Measurements from ENCODE around the gene GFRA1. TPM values are rescaled to one million over a fixed set of nuclear protein-coding genes. Genes with fewer than 3 reads are reported as not detected.

GFRA1 gene
- total RNA-seq, 2 donors from 2014 or later, result 1.6 to 3.1 TPM

DNA sequence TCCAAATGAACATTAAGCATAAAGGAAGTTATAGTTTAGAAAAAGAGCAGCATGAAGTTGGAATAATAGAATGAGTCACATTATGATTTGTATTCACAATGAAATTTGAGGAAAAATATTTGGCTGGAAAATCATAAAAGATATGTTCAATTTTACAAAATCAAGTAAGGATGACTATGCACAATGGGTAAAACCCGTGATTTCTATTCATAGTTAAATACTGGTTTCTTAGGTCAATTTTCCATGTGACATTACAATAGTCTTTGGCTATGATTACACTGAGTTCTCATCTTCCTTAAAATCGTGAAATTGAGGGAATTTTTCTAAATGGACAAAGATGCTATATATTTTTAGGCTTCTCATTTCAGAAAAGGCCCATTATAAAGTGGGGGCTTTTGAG lies 33.8 kb upstream of the GFRA1 start:
- Histone ChIP-seq H3K9ac (ENCODE audit: extremely low read depth, low read length, poor library complexity, severe bottlenecking) (no peak overlapping the region), H3K27me3 (ENCODE audit: control insufficient read depth, insufficient read depth, low read length, poor library complexity, severe bottlenecking) (no peaks in the 10 kb centered on the region), H3K27ac (ENCODE audit: low read depth, low read length) (no peak overlapping the region), H3K4me1 (ENCODE audit: control insufficient read depth, insufficient read depth, low read length) (no peaks in the 10 kb centered on the region), H3K9me3 (ENCODE audit: control insufficient read depth, low read length) (no peaks in the 10 kb centered on the region), H3K36me3 (ENCODE audit: control insufficient read depth, insufficient read depth, low read length) (no peaks in the 10 kb centered on the region), H3K4me3 (ENCODE audit: low read length) (no peak overlapping the region)
- H3K36me3 Mint-ChIP-seq (ENCODE audit: low read depth), result no peaks in the 10 kb centered on the region
- H3K9me3 Mint-ChIP-seq, result no peaks in the 10 kb centered on the region
- TF ChIP-seq, protein P1, sequence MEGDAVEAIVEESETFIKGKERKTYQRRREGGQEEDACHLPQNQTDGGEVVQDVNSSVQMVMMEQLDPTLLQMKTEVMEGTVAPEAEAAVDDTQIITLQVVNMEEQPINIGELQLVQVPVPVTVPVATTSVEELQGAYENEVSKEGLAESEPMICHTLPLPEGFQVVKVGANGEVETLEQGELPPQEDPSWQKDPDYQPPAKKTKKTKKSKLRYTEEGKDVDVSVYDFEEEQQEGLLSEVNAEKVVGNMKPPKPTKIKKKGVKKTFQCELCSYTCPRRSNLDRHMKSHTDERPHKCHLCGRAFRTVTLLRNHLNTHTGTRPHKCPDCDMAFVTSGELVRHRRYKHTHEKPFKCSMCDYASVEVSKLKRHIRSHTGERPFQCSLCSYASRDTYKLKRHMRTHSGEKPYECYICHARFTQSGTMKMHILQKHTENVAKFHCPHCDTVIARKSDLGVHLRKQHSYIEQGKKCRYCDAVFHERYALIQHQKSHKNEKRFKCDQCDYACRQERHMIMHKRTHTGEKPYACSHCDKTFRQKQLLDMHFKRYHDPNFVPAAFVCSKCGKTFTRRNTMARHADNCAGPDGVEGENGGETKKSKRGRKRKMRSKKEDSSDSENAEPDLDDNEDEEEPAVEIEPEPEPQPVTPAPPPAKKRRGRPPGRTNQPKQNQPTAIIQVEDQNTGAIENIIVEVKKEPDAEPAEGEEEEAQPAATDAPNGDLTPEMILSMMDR (conservative IDR thresholded peaks at IDR 0.05), result no peak
- no peaks in the 10 kb centered on the region for H3K4me1 Mint-ChIP-seq
- H3K27me3 Mint-ChIP-seq (ENCODE audit: insufficient read depth), result no peaks in the 10 kb centered on the region
- H3K27ac Mint-ChIP-seq, result no peak overlapping the region
- DNase-seq, result no peak
- WGBS, 2 experiments (ENCODE audit: insufficient coverage in 1 of 2, insufficient read length in 1 of 2), result 86 to 93% methylated on average over 2 of the region's 2 CpGs
- H3K4me3 Mint-ChIP-seq, result no peak overlapping the region

DNA sequence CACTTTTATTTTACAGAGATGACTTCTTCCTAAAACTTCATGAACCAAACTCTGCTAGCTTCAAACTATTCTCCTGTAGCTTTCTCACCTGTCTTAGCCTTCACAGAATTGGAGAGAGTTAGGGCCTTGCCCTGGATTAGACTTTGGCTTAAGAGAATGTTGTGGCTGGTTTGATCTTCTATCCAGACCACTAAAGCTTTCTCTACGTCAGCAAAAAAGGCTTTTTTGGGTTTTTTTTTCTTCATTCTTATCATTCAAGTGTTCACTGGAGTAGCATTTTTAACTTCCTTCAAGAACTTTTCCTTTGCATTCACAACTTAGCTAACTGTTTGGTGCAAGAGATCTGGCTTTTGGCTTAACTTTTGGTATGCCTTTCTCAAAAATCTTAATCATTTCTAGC lies 31.9 kb upstream of the GFRA1 start:
- TF ChIP-seq, protein P1 (conservative IDR thresholded peaks at IDR 0.05), result no peak
- 95 to 100% methylated on average over 1 of the region's 1 CpG for WGBS, 2 experiments (ENCODE audit: insufficient coverage in 1 of 2, insufficient read length in 1 of 2)
- no peaks in the 10 kb centered on the region for H3K4me1 Mint-ChIP-seq
- no peak overlapping the region for H3K4me3 Mint-ChIP-seq
- H3K9me3 Mint-ChIP-seq, result no peaks in the 10 kb centered on the region
- Histone ChIP-seq H3K27me3 (ENCODE audit: control insufficient read depth, insufficient read depth, low read length, poor library complexity, severe bottlenecking) (no peaks in the 10 kb centered on the region), H3K9me3 (ENCODE audit: control insufficient read depth, low read length) (no peaks in the 10 kb centered on the region), H3K4me3 (ENCODE audit: low read length) (no peak overlapping the region), H3K9ac (ENCODE audit: extremely low read depth, low read length, poor library complexity, severe bottlenecking) (no peak overlapping the region), H3K27ac (ENCODE audit: low read depth, low read length) (no peak overlapping the region), H3K4me1 (ENCODE audit: control insufficient read depth, insufficient read depth, low read length) (no peaks in the 10 kb centered on the region), H3K36me3 (ENCODE audit: control insufficient read depth, insufficient read depth, low read length) (no peaks in the 10 kb centered on the region)
- H3K36me3 Mint-ChIP-seq (ENCODE audit: low read depth), result no peaks in the 10 kb centered on the region
- no peaks in the 10 kb centered on the region for H3K27me3 Mint-ChIP-seq (ENCODE audit: insufficient read depth)
- no peak overlapping the region for H3K27ac Mint-ChIP-seq
- no peak for DNase-seq

DNA sequence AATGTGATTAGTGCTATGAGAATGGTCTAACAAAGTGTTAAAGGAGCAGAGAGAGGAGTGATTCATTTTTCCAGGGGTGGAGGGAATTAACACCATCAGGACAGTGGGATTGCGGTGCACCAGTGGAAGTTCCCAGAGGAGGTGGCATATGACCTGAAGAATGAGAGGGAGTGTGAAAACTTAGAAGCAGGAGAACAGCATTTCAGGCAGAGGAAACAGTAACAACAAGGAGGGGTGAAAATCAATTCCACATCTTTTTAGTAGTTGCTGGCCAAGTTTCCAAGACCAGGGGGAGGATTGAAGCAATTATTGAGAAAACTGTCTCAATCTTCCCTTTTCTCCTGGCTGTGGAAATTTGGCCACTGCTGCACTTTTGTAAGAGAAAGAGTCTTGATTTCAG lies 27.5 kb upstream of the GFRA1 start:
- Histone ChIP-seq H3K36me3 (ENCODE audit: control insufficient read depth, insufficient read depth, low read length) (no peaks in the 10 kb centered on the region), H3K4me3 (ENCODE audit: low read length) (no peak overlapping the region), H3K9ac (ENCODE audit: extremely low read depth, low read length, poor library complexity, severe bottlenecking) (no peak overlapping the region), H3K4me1 (ENCODE audit: control insufficient read depth, insufficient read depth, low read length) (no peaks in the 10 kb centered on the region), H3K9me3 (ENCODE audit: control insufficient read depth, low read length) (no peaks in the 10 kb centered on the region), H3K27ac (ENCODE audit: low read depth, low read length) (no peak overlapping the region), H3K27me3 (ENCODE audit: control insufficient read depth, insufficient read depth, low read length, poor library complexity, severe bottlenecking) (no peaks in the 10 kb centered on the region)
- 92 to 94% methylated on average over 1 of the region's 1 CpG for WGBS, 2 experiments (ENCODE audit: insufficient coverage in 1 of 2, insufficient read length in 1 of 2)
- no peaks in the 10 kb centered on the region for H3K4me1 Mint-ChIP-seq
- H3K27ac Mint-ChIP-seq, result no peak overlapping the region
- H3K36me3 Mint-ChIP-seq (ENCODE audit: low read depth), result no peaks in the 10 kb centered on the region
- no peak overlapping the region for H3K4me3 Mint-ChIP-seq
- no peaks in the 10 kb centered on the region for H3K27me3 Mint-ChIP-seq (ENCODE audit: insufficient read depth)
- DNase-seq, result no peak
- TF ChIP-seq, protein P1 (conservative IDR thresholded peaks at IDR 0.05), result no peak
- no peaks in the 10 kb centered on the region for H3K9me3 Mint-ChIP-seq
